Choroid plexus epithelial cell (primary cell): ENCODE measurements around the gene NAT8L.

Experiments
- DNase-seq: peaks from one replicate; pipeline ENCODE4 v3.0.0-alpha.2; 2010; ENCODE audit warnings: low read depth
- H3K4me3 ChIP-seq: 2 replicates; pipeline ENCODE4 v1.5.1; 2011; ENCODE audit warnings: low read depth, mild to moderate bottlenecking, control low read depth, low read length, moderate library complexity
- CTCF ChIP-seq: conservative IDR thresholded peaks from 2 replicates; pipeline ENCODE4 v1.5.1; 2011; ENCODE audit warnings: low read depth, mild to moderate bottlenecking, control low read depth, inconsistent platforms, low read length, moderate library complexity

Gene NAT8L

GRCh38 chr4:2062168-2062807 lies 3.2 kb downstream of the NAT8L start:
- DNase-seq: no peak
- TF ChIP-seq CTCF: no peak
- H3K4me3 ChIP-seq: no peak overlapping the region

- H3K4me3 ChIP-seq: no peak overlapping the region
- TF ChIP-seq CTCF: no peak
- DNase-seq: no peak
Measured at GRCh38 chr4:2062808-2063524, 3.8 kb downstream of the NAT8L start.

GRCh38 chr4:2063557-2064275 lies 4.6 kb downstream of the NAT8L start:
- no peak overlapping the region for H3K4me3 ChIP-seq
- no peak for DNase-seq
- TF ChIP-seq CTCF: no peak

GRCh38 chr4:2064276-2064991 lies 5.3 kb downstream of the NAT8L start:
- DNase-seq: no peak
- no peak overlapping the region for H3K4me3 ChIP-seq
- no peak for TF ChIP-seq CTCF

GRCh38 chr4:2065106-2065930 lies 6.2 kb downstream of the NAT8L start:
- no peak overlapping the region for H3K4me3 ChIP-seq
- no peak for TF ChIP-seq CTCF
- no peak for DNase-seq

- no peak for TF ChIP-seq CTCF
- DNase-seq: no peak
- H3K4me3 ChIP-seq: no peak overlapping the region
Measured at GRCh38 chr4:2066011-2066551, 7.0 kb downstream of the NAT8L start.
